ENCODE measurements around the gene TSPAN18.

GRCh38 chr11:44941259-44942021 lies 214.7 kb downstream of the TSPAN18 start:
- TF ChIP-seq CTCF (conservative IDR thresholded peaks at IDR 0.05; ENCODE audit: low read depth, low read length) = no peak
- no peak for TF ChIP-seq EZH2 (IDR thresholded peaks at IDR 0.05; ENCODE audit: borderline replicate concordance, low read depth, low read length, poor library complexity, severe bottlenecking)

Data from A673 (cell line).